ENCODE measurements around the gene PGS1. TPM values are rescaled to one million over a fixed set of nuclear protein-coding genes. Genes with fewer than 3 reads are reported as not detected.

PGS1 gene
- total RNA-seq, 1 donor from 2014 or later: 25.8 TPM

DNA sequence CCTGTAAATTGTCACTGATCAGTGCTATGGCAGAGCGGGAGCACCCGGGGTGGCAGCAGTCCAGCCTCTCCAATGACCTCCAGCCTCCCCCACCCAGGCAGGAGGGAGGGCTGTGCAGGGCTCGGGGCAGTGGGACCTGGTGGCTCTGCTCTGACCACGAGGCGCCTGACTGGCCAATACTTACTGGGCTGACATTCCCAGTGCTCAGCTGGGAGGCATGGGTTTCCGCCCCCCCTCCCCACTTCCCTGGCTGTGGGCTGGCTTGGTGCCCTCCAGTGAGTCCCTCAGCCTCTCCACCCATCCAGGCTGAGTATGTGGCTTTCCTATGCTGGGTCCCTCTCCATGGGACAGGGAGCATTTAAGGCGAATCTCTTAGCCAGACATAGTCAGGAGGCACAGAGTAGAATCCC is 21.3 kb upstream of the PGS1 start:
- peaks cover 2% of the 10 kb centered on the region for H3K36me3 ChIP-seq (ENCODE audit: control insufficient read depth, insufficient read depth, low read length)
- TF ChIP-seq, protein P1, sequence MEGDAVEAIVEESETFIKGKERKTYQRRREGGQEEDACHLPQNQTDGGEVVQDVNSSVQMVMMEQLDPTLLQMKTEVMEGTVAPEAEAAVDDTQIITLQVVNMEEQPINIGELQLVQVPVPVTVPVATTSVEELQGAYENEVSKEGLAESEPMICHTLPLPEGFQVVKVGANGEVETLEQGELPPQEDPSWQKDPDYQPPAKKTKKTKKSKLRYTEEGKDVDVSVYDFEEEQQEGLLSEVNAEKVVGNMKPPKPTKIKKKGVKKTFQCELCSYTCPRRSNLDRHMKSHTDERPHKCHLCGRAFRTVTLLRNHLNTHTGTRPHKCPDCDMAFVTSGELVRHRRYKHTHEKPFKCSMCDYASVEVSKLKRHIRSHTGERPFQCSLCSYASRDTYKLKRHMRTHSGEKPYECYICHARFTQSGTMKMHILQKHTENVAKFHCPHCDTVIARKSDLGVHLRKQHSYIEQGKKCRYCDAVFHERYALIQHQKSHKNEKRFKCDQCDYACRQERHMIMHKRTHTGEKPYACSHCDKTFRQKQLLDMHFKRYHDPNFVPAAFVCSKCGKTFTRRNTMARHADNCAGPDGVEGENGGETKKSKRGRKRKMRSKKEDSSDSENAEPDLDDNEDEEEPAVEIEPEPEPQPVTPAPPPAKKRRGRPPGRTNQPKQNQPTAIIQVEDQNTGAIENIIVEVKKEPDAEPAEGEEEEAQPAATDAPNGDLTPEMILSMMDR (IDR thresholded peaks at IDR 0.05; ENCODE audit: insufficient read depth, low read length, severe bottlenecking): no peak
- peaks cover 2% of the 10 kb centered on the region for H3K27me3 ChIP-seq (ENCODE audit: control insufficient read depth, insufficient read depth, low read length)
- DNase-seq (ENCODE audit: low read depth) (no peak), FAIRE-seq (no peak)
- H3K4me3 ChIP-seq (ENCODE audit: low read depth, low read length): peak overlapping the region; percentile 3

DNA sequence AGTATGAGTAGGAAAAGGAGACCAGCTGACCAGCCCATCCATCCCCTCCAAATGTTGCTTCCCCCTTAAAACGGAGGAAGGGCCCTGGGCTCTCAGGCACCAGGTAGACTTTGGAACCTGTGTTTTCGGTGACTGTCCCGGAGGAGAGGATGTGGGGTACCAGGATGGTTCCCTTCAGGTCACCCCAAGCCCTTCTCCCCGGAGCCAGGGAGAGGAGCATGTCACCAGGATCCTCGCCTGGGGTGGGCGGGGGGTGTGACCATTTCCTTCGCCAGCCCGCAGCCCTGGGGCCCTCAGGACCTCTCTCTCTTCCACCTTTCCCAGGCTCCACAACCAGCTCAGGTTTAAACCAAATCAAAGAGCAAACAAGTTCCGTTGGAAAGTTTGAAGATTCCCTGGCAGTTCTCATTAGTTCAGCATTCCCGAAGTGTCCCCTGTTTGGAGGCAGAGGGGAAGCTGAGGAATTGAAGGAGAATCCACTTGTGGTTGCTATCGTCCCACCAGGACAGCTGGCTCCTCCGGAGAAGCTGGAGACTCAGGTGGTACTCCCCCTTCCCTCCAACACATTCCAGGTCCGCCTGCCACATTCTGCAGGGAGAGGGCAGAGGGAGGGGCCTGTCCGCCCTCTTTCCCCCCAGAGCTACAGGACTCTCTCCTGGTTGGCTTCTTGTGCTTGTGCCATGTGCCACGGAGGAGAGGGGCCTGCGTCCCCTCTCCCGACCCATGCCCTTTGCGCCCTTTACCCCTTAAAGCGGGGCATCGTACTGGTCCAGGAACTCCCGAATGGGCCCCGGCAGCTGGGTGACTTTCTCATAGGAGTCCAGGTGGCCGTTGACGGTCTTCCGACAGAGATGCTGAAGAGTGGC is 20.5 kb upstream of the PGS1 start:
- TF ChIP-seq, protein P1 (IDR thresholded peaks at IDR 0.05; ENCODE audit: insufficient read depth, low read length, severe bottlenecking): no peak
- Histone ChIP-seq H3K4me3 (ENCODE audit: low read depth, low read length) (peak overlapping the region; percentile 85), H3K36me3 (ENCODE audit: control insufficient read depth, insufficient read depth, low read length) (peaks cover 2% of the 10 kb centered on the region), H3K27me3 (ENCODE audit: control insufficient read depth, insufficient read depth, low read length) (peaks cover 4% of the 10 kb centered on the region)
- DNase-seq (ENCODE audit: low read depth) (no peak), FAIRE-seq (no peak)

DNA sequence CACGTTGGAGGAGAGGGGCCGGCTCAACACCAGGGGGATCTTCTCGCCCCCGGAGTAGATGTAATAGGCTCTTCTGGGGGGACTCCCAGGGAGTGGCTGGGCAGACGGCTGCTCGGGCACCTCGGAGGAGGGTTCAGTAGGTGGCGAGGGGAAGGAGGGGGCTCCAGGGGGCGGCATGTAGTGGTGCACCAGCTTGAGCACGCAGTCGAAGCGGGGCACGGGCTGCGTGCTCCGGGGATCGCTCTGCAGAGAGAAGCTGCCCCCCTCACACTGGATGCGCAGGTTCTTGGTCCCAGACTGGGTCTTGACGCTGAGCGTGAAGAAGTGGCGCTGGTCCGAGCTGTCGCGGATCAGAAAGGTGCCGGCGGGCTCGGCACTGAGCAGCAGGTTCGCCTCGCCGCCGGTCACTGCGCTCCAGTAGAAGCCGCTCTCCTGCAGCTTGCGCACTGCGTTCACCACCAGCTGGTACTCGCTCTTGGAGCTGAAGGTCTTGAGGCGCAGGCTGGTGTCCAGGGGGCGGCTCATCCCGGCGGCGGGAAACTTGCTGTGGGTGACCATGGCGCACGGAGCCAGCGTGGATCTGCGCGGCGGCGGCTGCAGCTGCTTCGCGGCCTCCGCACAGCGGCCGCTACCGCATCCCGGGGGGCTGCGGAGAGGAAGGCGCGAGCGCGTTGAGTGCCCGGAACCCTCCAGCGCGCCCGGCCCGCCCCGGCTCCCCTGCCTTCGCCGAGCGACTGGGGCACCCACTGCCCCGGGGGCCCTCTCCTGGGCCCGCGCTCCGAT is 19.7 kb upstream of the PGS1 start:
- DNase-seq (ENCODE audit: low read depth) (no peak), FAIRE-seq (no peak)
- TF ChIP-seq, protein P1 (IDR thresholded peaks at IDR 0.05; ENCODE audit: insufficient read depth, low read length, severe bottlenecking): no peak
- Histone ChIP-seq H3K4me3 (ENCODE audit: low read depth, low read length) (peak overlapping the region; percentile 85), H3K36me3 (ENCODE audit: control insufficient read depth, insufficient read depth, low read length) (peaks cover 2% of the 10 kb centered on the region), H3K27me3 (ENCODE audit: control insufficient read depth, insufficient read depth, low read length) (peaks cover 4% of the 10 kb centered on the region)

DNA sequence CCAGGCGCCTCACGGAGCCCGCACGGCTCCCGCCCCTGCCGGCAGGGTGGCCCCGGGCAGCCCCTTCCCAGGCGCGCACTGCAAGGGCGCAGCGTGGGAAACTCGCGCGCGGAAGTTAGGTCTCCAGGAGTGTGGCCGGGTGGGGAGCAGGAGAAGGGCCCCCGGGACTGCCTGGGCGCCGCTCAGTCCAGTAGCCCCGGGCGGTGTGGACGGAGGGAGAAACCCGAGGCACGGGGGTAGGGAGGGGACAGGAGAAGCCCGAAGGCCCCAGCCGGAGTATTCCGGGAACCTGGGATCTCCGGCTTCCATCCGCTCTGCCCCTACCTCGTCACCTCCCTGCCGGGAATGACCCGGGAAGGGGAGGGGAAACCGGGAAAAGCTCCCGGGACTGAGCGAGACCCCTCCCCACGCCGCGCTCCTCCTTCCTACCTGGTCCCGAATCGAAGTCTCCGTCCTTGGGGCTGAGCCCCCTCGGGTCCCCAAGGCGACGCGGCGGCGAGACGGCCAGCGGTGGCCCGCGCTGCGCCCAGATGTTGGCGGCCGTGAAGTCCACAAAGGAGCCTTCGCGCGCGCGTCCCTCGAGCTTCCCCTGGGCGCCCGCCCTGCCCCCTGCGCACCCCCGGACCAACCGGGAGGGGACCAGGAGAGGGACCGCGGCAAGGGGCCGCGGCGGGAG is 19.0 kb upstream of the PGS1 start:
- no peak for FAIRE-seq
- no peak for DNase-seq (ENCODE audit: low read depth)
- Histone ChIP-seq H3K27me3 (ENCODE audit: control insufficient read depth, insufficient read depth, low read length) (peaks cover 4% of the 10 kb centered on the region), H3K36me3 (ENCODE audit: control insufficient read depth, insufficient read depth, low read length) (peaks cover 2% of the 10 kb centered on the region), H3K4me3 (ENCODE audit: low read depth, low read length) (peak overlapping the region; percentile 85)
- TF ChIP-seq, protein P1 (IDR thresholded peaks at IDR 0.05; ENCODE audit: insufficient read depth, low read length, severe bottlenecking): no peak

DNA sequence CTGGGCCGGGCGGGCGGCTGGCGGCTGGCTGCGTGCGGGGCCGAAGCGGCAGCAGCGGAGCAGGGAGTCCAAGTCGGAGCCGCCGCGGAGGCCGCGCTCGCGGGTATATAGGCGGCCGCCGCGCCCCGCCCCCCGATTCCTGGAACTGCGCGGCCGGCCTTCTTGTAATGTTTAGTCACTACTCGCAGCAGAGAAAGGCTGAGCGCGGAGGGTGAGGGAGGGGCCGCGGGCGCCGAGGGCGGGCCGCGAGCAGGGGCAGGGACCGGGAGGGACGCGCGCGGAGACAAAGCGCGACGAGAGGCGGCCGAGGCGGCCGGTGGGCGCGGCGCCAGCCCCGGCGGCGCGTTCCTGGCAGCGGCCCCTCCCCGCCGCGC is 18.5 kb upstream of the PGS1 start, which contains the start of gene SOCS3:
TSS of gene SOCS3 (minus strand) at position 81 of the 374 bp plus-strand sequence. CDS start 982 bp downstream, outside the sequence.
- Histone ChIP-seq H3K27me3 (ENCODE audit: control insufficient read depth, insufficient read depth, low read length) (peaks cover 4% of the 10 kb centered on the region), H3K36me3 (ENCODE audit: control insufficient read depth, insufficient read depth, low read length) (peaks cover 2% of the 10 kb centered on the region), H3K4me3 (ENCODE audit: low read depth, low read length) (peak within 1 kb of the TSS; percentile 85)
- FAIRE-seq (no peak), DNase-seq (ENCODE audit: low read depth) (peak; percentile 86)
- TF ChIP-seq, protein P1 (IDR thresholded peaks at IDR 0.05; ENCODE audit: insufficient read depth, low read length, severe bottlenecking): no peak
